Stimulated activated naive CD4-positive, alpha-beta T cell treated with Interleukin-2 at 50 U/mL for 16 hours (primary cell): ENCODE results near the gene PTPRO.

Experiments
- DNase-seq: peaks from one replicate; lab custom pipeline; 2025; lab: John Stamatoyannopoulos, UW

PTPRO gene

DNA sequence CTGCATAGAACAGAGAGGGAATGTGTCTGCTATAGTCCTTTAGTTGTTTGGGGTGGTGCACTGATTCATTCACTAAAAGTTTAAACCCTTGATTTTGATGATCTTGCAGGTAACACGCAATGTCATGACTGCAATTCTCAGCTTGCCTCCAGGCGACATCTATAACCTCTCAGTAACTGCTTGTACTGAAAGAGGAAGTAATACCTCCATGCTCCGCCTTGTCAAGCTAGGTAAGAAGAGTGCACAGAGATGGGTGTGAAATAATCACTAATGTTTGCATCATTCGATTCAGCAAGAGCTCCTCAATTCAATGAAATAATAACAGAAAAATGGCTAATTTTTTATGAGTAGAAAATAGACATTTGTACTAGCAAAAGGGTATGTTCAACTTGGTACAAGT, 203.7 kb downstream of the PTPRO start:
- no peak for DNase-seq

DNA sequence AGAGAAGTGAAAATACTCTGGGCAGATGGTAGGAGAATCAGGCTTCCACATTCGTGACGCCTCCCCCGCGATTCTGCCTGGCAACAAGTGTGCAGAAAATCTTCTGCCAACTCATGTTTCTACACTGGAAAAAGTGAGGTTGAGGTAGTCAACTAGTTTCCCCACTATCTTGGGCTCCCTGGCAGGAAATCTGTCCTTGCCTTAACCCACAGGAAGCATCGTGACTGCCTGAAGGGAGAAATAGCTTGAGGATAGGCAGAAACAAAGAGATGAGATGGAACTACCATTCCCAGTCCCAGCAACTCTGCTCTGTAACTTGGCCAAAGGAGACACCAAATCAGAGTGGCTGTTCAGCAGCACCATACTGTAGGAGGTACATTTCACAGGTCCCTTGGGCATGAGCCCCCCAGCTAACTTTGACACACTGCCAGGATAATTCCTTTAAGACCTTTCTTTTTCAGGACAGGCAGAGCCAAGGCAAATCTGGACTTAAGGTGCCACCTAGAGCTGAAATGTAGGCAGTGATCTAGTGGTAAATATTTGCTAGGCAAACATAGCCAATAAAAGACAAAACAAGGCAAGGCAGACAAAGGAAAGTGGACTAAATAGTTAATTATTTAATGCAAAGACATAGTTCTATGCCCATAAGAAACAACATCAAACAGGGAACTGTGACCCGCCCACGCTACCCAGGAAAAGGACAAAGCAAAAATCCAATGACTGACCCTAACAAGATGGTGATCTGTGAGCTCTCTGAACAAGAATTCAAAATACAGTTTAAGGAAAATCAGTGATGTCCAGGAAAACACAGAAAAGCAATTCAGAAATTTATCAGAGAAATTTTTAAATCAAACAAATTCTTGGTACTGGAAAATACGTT, 205.1 kb downstream of the PTPRO start:
- DNase-seq, result no peak

DNA sequence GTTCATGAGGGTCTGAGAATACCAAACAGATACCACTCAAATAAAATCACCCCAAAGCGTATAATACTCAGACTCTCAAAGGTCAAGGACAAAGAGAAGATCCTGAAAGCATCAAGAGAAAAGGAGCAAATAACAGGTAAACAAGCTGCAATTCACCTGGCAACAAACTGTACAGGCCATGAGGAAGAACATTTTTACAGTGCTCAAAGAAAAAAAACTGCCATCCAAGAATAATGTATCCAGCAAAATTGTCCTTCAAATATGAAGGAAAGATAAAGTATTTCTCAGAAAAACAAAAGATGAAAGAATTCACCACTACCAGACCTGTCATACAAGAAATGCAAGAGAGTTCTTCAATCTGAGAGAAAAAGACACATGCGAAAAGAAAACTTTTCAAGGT, 206.4 kb downstream of the PTPRO start:
- no peak for DNase-seq

DNA sequence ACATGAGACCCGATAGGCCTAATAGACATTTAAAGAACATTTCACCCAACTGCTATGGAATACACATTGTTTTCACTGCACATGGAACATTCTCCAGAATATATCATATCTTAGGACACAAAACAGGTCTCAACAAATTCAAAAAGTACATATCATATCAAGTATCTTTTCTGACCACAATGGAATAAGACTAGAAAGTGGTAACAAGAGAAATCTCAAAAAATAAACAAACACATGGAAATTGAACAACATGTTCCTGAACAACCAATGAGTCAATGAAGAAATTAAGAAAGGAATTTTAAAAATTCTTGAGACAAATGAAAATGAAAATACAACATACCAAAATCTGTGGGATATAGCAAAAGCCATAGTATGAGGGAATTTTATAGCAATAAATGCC, 208.1 kb downstream of the PTPRO start:
- DNase-seq, result no peak

DNA sequence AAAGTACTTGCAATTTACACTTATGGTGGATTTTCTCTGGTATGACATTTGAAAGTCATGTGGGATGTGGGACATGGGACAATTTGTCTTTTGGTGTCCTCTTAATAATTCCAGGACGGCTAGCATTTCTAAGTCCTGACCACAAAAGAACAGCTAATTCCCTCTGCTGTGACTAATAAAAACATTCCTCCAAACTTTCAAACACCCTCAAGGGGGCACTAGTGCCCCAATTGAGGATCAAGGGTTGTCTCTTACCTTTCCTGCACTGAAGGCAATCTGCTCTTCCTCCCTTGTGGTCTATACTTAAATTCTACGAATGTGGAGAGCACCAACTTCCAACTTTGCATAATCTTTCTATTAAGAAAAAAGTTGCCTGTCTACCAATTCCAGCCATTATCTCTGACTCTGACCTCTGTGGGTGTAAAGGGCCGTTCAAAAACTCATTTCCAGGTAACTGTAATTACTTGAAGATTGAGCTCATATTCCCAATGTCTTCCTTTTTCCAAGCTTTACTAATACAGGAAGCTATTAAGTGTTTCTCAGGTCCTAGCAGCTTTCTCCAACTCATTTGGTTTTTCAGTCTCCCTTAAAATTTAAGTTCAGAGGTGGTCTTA, 210.2 kb downstream of the PTPRO start:
- no peak for DNase-seq

DNA sequence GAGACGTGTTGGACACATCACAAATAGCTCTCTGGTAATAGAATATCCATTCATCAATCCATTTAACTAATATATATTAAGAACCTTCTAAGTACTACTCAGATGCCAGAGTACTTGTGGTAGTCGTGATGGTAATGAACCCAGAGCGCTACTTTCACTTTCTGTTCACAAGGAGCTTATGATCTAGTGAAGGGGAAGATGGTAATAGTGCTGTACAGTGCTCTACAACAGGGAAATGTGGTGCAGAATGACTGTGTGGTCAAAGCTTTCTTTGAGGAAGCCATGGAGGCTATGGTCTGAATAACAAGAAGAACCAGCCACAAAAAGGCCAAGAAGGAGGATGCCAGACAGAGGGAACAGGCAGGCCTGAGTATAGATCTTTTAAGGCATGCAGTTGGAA, 212.0 kb downstream of the PTPRO start:
- no peak for DNase-seq

DNA sequence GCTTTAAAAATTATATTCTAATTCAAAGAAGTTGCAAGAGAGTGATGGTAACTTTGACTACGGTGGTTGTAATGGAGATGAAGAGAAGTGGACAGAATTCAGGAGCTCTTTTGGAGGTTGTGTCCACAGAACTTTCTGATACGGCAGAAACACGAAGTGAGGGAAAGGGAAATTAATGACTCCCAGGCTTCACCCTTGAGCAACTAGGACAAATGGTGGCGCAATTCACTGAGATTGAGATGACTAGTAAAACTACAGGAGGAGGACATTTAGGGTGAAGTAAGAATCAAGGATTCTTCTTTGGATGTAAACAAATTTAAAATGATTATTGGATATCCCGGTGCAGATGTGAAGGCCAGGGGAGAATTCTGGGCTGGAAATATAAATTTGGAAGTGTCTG, 212.6 kb downstream of the PTPRO start:
- no peak for DNase-seq

DNA sequence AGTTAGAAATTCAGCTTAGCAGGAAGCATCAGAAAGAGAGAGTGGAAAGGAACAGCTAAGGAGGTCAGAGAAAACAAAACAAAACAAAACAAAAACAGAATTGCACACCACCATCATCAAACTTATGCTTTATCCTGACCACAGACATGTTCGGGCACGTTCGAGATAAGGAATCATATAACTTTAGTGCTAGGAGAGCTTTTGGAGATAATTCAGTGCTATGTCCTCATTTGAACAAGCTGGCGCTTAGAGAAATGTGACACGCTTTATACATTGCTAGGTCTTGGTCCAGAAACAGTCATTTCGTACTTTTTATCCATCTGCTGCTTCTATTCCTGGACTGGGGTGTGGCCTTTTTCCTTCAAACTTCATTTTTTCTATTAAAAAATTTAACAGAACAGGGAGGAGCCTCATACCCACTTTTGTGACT, 213.1 kb downstream of the PTPRO start:
- no peak for DNase-seq

DNA sequence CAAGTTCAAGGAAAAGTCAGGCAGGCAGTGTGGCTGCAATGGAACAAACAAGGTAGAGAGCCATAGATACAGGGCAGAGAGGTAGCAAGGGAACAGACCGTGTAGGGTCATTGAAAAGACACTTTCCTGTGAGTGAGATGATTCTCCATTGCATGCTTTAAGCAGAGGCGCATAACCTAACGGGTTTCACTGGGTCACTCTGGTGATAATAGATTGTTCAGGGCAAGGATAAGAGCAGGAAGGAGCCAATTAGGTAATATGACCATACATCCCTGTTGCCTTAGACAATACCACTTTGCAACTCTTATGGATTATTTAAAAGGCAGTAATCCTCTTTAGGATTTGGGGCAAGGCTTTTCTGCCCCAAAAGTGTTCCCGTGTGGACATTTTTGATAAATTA, 214.1 kb downstream of the PTPRO start:
- no peak for DNase-seq

DNA sequence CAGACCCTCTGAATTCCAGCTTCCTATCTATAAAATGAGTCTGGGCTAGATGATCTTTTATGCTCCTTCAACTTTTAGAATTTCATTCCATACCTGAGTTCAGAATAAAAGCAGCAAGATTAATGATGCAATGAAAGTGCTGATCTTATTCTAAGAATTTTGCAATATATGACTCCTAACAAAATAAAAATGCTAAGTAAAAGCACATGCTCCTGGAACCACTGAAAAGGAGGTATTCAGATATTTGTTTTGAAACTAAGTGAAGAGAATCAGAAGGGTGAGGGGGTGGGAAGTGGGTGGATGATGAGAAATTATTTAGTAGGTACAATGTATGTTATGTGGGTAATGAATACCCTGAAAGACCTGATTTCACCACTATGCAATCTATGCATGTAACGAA, 216.6 kb downstream of the PTPRO start:
- DNase-seq, result no peak

DNA sequence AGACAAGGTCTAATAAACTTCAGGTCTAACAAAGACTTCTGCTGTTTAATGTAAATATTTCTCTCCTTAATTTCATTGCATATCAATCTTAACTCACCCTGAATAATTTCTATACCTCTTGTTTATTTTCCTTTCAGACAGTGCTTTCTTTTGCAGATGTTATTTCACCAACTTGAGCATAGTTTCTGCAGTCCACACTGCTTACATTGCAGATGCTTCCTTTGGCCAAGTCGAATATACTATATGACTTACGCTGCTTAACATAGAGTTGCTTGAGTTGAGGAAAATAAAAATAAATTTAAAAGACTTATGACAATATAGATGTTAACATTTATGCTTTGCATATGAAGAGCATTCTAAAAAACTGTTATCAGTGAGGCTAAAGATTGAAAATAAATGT, 217.7 kb downstream of the PTPRO start:
- DNase-seq, result no peak

DNA sequence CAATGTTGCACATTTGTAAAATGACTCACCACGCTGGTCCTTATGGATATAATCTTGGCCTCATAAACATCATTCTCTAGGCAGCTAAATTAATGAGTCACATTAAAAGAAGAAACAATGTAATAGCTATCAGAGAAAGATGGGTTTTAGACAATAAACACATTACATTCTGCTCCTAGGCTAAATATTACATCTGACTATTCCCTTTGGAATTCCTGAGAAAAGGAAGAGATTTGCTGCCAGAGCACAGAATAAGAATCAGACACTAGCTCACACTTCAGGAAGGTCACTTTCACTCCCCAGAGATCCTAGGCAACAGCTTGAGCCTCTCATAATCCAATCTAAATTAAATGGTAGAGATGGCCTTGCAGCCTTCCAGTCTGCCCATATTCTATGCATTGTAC, 218.2 kb downstream of the PTPRO start:
- DNase-seq, result no peak

DNA sequence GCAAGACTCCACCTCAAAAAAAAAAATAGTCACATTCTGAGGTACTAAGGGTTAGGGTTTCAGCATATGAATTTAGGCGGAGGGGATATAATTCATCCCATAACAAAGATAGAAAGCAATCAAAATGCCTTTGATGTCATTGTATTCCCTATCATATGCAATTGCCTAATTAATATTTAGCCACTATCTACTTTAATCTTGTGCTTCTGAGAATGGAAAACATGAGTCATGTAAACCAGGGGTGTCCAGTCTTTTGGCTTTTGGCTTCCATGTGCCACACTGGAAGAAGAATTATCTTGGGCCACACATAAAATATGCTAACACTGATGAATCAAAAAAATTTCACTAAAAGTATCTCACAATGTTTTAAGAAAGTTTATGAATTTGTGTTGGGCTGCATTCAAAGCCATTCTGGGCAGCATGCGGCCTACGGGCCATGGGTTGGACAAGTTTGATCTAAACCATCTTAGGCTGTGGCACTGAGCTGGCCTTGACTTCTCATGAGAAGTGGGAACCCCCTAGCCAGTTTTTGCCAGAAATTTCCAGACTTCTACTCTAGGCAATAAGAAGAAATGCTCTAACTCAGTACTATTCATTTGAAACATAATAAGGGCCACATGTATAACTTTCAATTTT, 219.8 kb downstream of the PTPRO start:
- DNase-seq, result no peak

DNA sequence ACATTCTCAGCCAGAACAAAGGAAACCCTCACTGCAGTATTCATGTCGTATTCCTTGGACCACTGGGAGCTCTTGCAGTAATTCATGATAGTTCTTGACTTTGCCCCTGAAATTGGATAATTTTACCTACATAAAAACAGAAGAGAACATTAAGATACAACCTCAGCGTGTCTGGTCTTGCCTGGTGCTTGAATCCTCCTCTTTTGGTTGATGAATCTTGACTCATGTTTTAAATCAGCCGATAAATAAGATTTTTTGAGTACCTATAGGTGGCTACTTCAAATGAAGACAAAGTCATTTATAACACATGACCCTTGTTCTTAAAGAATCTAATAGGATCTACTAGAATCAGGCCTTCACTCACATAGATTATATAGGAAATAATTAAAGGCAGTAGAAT, 221.0 kb downstream of the PTPRO start:
- DNase-seq, result no peak

DNA sequence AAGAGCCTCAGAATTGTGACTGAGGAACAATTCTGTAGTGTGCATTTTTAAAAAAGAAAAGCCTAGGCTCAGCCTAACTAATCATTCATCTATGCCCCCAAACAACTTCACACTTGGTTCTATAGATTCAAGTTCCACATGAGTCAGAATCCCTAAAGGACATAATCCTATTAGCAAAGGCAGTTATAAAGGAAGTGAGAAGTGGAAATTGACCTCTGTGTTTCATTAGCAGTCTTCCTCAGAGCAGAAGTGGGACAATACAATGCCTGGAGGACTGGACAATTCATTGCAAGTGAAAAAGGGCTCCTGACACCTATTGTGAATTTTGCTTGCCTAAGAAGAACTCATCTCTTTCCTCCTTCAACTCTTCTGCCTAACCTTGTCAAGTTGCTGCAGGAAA, 222.3 kb downstream of the PTPRO start:
- DNase-seq, result no peak

DNA sequence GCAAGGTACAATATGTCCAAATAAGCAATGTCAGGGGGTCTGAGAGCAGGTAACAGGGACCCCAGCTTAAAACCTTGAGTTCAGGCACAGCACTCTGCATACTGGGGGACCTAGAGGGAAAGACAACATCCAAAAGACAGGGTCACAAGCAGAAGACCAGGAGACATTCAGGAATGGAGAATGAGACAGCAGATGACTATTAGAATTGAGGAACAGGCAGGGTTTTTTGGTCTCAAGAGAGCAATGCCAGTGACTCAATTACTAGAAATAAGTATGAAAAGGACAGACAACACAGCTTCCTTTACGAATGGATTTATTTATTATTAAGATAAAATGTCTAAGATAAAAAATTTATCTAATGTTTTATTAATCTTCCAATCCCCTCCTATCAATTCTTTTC, 223.0 kb downstream of the PTPRO start:
- DNase-seq, result no peak

DNA sequence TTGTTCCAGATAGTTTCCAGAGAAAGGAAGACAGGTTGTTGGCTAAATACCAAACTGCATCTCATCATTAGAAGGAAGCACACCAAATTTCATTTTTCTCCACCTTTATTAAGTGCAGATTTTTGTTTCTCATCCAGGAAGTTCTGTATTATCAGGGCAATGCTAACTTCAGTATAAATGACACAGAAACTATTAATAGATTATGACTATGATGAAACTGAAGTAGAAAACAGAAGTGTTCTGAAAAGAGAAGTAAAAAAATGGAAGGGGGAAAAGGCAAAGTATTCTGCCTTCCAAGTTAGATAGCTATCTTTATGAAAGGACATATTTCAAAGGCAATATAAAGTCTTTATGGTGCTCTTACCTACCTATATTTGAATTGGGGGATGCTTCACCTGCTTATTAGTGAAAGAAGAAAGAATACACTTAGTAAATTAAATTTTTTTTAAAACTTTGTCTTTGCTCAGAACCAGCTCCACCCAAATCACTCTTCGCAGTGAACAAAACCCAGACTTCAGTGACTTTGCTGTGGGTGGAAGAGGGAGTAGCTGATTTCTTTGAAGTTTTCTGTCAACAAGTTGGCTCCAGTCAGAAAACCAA, 223.9 kb downstream of the PTPRO start:
- DNase-seq, result no peak

DNA sequence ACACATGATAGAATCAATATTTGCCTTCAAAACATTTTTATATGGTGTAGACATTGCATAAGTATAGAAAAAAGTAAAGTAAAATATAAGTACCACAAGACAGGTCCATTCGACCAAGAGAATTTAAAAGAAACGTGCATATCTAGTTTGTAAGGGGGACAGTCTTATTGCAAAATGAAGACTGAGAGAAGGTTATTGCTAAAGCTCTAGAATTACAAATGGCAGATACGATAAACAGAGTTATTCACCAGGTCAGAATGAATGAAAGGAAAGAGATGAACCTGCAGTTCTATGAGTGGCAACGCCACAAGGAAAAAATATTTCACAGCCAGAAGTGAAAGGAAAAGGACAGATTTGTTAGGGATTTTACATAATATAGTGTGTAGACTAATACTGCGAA, 224.8 kb downstream of the PTPRO start:
- DNase-seq, result no peak

DNA sequence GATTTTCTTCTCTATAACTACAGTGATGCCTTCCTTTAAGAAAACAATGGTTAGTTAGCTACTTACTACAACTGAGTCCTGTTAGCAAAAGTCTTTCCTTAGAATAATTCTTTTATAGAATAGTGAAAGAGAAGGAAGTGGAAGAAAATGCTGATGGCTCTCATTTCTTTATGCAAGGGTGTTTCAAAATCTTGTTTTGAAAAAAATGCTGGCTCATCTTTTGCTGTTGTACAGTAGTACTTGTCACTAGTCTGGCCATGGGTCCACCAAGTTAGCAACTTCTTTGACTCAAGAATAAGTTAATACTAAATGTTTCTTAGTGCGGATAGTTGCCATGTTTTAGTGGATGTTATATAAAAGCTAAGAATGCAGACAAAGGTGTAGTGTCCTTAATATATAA, 225.4 kb downstream of the PTPRO start:
- DNase-seq, result no peak

DNA sequence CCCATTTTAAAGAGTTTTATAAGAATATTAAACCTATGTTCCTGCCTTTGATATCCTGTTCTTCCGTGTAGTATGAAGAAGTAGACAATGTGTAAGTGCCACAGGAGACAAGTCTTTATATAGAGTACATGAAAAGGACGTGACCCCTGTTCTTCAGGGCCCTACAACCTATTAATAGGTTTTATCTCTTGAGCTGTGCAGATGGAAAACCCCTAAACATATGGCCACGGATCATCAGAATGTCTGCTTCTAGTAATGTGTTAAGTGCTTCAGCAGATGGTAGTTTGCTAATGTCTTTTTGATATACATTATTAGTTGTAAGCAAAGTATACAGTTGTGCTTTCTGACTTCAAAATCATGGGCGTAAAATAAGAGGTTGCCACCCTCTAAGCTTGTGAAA, 228.5 kb downstream of the PTPRO start:
- no peak for DNase-seq

DNA sequence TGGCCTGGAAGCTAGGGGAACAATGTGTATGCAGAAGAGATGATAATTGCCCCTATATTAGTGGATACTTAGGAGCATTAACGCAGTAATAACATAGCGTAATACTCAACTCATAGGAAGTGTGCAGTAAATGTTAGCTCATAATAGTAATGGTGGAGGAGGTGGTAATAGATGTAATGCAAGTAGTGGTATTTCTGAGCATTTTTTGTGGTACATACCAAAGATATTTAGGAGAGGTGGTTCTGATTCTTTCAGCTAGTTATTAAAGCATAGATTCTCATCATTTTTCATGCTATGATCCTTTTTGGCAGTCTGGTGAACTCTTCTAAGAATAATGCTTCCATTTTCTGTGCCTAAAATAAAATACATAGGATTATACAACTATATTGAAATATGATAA, 233.1 kb downstream of the PTPRO start:
- DNase-seq, result no peak

DNA sequence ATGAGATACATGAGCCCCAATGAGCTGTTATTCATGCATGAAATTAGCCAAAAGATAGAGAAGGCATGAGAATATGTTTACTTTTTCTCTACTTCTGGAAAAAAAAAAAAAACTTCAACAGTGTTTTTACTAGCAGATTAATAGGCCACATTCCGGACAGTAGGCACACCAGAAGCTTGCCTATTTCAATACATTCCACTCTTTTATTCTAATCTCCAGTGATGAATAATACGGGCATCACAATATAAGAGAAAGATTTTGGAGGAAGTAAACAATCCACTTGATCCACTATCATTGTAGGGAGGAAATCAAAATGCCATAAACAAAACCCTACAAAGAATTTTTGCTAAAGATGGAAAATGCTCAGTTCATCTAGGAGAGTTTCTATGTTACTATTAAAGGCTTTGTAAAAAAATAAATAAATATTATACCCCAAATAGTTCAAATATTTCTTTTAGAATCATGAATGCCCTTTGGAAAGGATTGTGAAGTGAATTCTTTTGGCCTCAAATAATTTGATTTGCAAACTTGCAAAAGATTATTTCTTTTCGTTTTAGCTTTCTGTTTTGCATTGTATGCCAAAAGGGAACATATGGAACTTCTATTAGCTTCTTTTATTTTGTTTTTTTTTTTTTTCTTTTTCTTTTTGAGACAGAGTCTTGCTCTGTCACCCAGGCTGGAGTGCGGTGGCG, 234.2 kb downstream of the PTPRO start:
- DNase-seq, result no peak
